ENCODE measurements around the gene LAMP5.

Gene LAMP5, protein sequence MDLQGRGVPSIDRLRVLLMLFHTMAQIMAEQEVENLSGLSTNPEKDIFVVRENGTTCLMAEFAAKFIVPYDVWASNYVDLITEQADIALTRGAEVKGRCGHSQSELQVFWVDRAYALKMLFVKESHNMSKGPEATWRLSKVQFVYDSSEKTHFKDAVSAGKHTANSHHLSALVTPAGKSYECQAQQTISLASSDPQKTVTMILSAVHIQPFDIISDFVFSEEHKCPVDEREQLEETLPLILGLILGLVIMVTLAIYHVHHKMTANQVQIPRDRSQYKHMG

GRCh38 chr20:9514461-9515213, at the start of gene LAMP5:
Gene LAMP5, plus strand, starts transcription at chr20:9514590. Its CDS starts 263 bp downstream, at chr20:9514853.
- DNase-seq: no peak

DNA sequence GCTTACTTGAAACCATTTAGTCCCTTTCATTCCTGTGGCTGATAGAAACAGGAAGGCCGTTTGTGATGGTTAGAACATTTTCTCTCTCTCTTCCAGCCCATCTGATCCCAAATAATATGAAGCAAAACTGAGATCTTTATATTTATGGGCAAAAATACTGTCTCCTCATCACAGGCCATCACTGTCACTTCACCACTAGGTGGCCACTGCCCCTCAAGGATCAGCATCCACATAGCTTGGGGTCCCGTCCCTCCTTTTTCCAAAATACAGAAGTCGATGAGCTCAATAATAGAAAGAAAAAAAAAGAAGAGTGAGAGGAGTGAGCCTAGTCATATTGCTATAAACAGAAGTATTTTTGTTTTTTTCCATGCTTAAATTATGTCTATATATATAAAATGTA, 46.4 kb upstream of the LAMP5 start:
- no peak for DNase-seq

DNA sequence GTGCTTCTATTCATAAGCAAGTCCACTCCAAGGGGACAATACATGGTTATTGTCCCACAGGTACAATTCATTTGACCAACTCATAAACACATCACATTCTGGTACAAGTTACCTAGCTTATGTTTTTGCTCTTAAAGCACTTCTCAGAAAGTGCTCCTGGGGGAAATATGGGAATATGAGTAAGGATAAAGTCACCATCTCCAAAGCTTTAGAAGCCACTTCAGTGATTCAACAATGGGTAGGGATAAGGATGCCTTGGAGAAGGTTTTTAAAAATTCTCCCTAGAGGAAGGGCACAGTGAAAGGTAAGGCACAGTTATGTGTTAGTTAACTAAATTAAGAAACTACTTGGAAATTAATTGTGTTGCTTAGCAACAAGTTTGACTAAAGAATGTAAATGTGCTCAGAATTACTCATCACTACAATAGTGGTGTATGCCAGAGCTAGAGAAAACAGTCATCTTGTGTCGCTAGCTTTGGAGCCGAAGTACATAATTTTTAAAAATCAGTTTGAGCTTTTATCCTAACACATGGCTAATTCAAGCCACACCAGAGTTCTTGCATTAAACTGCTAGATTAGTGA, 39.5 kb upstream of the LAMP5 start:
- DNase-seq: no peak

DNA sequence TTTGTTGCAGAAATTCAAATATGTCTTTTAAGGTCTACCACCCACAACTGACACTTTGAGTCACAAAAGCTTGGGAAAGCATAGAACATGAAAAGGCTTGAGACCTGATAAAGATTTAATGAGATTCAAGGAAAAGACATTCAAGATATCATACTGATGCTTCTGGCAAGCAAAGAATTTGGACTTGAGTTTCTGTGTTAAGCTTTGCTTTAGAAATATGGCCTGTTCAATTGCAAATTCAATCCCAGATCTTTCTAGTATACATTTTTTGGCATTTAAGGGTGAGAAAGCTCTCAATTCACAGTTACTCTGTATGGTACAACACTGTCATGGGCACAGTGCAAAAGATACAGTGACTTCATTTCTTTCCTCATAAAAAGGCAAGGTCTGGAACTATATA, 38.9 kb upstream of the LAMP5 start:
- no peak for DNase-seq

GRCh38 chr20:9476174-9476573, 38.2 kb upstream of the LAMP5 start:
- no peak for DNase-seq

DNA sequence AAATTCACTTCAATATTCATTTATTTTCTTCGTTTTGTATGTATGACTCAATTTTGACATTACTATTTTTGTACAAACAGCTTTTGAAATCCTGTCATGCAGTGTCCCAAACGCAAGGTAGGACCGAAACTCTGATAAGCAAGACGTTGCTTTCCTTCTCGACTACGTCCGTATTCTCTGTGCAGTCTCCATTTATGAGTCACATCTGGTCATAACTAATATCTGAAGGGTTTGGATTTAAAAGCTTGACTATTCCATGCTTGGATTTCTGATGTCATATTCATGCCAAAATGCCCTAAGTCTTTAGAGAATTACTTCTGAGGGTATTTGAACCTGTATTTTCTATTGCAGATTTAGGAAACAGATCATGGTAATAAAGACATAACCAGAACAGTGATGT, 37.8 kb upstream of the LAMP5 start:
- no peak for DNase-seq

- DNase-seq: no peak
Measured at GRCh38 chr20:9478771-9479170, 35.6 kb upstream of the LAMP5 start.

GRCh38 chr20:9480066-9480465, 34.3 kb upstream of the LAMP5 start:
- DNase-seq: no peak

DNA sequence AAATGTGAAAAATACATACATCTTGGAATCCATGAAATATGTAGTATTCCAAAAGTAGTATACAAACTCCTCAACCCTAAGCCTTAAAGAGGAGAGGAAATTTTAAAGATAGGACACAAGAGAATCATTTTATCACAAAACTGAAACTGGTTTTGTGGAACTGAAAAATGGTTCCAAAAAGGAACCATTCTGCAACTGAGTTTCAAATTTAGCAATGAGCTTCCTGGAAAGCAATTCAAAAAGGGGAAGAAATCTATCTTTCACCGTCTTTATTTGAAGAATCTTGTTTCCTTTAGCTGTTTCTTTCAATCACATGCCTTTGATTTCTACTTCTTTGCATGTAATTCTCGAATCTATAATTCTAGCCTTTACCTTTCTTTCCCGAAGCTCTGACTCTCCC, 32.2 kb upstream of the LAMP5 start:
- no peak for DNase-seq

DNA sequence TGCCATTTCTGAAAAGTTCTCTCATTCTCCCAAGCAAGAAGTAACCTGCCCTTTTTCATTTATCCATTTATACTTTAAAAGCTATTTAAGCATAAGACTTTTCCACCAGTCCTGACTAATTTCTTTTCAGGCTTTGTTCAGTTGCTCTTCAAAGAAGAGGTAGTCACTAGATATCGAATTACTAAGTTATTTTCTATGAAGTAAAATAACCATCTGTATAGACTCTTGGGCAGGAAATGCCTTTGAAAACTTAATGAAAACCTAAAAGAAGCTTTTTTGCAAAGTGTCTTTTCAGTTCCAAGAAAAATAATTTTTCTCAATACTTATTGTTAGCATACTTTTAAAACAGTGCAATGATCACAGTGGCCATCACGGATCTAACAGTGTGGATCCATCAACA, 31.3 kb upstream of the LAMP5 start:
- no peak for DNase-seq

- DNase-seq: no peak
Measured at GRCh38 chr20:9485614-9486340, 28.6 kb upstream of the LAMP5 start.

DNA sequence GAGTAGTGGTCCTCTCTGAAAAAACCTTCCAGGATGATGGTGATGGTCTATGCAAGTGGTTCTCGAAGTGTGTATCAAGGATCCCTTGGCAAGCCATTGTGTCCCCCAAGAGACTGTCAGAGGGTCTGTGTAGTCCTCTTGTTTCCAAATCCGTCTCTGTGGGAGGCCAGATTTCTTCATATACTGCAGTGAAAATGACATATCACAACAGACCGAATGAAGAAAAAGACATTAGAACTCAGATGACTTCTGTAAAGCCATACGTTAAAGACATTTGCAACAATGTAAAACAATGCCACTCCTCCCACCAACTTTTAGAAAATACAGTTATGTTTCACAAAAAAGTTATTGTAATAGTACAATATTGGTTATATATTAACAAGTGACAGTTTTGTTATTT, 27.2 kb upstream of the LAMP5 start:
- no peak for DNase-seq

GRCh38 chr20:9488063-9488462, 26.3 kb upstream of the LAMP5 start:
- DNase-seq: no peak

DNA sequence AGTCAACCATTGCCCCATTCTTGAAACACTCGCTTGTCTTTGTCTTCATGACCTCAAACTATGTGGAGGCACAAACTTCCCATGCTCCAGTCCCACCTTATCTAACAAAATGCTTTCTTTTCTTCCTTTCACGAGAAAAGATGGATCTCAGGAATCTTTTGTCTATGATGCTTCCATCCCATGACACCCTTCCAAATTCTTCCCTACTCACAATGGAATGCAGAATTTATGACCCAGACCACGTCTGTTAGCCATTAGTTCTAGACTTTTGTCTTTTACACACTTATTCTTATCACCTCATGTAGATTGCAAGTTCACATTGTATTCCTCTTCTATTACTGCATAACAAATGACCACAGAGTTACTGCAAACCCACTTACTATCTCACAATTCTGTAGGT, 24.2 kb upstream of the LAMP5 start:
- no peak for DNase-seq

DNA sequence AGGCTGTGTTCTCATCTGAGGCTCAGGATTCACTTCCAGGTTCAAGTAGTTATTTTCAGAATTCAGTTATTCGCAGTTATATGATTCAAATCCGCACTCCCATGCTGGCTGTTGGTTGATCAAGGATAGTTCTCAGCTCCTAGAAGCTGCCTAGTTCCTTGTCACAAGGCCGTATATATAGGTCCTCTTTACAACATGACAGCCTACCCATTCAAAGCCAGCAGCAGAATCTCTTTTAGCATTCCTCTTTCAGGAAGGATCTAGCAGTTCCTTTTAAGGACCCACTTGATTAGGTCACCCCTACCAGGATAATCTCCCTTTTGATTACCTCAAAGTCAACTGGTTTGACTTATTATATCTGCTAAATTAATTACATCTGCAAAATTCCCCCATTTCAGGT, 23.8 kb upstream of the LAMP5 start:
- DNase-seq: no peak

- DNase-seq: no peak
Measured at GRCh38 chr20:9491324-9491723, 23.1 kb upstream of the LAMP5 start.

DNA sequence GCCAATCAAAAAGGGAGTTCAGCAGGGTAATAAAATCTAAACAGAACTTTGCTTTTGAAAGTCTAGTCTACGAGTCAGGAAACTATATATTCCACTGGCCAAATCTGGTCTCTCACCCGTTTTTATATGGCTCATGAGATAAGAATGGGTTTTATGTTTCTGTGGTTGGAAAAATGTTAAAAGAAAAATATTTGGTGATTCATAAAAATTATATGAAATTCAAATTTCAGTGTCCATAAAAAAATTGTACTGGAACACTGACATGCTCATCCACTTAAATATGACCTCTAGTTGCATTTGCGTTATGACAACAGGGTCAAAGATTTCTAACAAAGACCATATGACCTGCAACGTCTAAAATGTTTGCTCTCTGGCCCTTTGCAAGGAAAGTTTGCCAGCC, 22.3 kb upstream of the LAMP5 start:
- no peak for DNase-seq

DNA sequence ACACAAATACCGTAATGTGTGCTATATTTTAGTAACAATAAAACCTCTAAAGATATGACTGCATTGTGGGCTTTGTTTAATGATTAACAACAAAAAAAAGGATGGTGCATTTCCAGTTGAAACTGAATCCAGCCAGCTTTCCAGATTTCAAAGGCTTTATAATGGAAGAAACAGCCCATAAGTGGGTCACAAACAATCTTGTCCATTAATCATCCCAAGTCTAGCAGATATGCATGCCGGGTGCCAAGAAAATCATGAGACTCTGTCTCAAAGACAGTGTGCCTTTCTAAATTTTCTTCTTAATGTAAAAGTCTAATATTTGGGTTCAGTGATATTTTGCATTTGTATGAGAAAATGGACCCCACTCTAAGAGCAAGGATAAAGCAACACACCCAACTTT, 20.6 kb upstream of the LAMP5 start:
- no peak for DNase-seq

DNA sequence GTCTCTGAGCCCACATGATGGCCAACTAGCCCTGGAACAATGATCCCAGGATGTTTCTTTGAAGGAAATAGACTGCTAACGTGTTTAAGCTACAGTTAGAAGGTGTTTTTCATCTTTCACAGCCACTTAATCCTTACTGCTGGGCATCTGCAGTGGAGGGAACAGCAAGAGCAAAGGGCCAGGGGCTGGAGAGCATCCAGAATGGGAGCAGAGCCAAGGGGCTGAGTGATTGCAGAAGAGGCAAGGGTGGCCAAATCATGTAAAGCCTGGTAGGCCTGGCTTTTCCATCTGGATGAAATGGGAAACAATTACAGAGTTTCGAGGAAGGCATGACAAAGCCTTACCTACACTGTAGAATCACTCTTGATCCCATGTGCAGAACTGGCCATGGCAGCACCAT, 18.7 kb upstream of the LAMP5 start:
- DNase-seq: no peak

- no peak for DNase-seq
Measured at GRCh38 chr20:9496155-9496554, 18.2 kb upstream of the LAMP5 start.

DNA sequence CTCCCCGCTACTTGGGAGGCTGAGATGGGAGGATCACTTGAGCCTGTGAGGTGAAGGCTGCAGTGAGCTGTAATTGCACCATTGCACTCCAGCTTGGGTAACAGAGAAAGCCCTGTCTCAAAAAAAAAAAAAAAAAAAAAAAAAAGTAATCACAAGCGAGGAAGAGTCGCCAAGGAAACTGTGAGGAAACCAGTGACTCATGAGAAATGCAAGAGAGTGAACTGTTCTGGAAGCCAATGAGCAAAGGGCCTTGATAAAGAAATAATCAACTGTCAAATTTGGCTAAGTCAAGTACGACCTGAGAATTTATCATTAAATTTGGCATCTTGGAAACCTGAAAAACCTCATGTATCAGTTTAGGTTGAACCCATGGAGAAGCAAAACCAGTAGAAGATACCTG, 16.1 kb upstream of the LAMP5 start:
- DNase-seq: no peak

GRCh38 chr20:9499126-9499899, 15.1 kb upstream of the LAMP5 start:
- DNase-seq: no peak

DNA sequence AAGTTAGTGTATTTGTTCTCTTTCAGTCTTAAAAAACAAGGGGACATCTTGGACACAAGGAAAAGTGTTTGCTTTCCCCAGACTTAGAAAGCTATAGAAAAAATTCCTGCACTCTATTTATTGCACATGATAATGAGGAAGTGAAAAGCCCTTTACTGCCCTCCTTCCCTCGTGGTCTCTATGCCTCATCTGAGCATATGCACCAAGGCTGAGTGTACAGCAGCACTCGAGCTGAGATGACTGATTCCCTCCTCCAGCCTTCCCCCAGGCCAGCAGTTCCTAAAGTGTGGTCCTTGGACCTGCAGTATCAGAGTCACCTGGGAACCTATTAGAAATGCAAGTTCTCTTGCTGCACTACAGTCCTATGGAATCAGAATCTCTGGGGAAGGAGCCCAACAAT, 14.3 kb upstream of the LAMP5 start:
- DNase-seq: no peak

Measured in CD4-positive, alpha-beta T cell treated with Interleukin-6 for 4 hours (primary cell).